ENCODE results near the gene FAM78A.

- TF ChIP-seq CTCF (IDR thresholded peaks at IDR 0.05) (no peak), EZH2 (IDR thresholded peaks at IDR 0.05; ENCODE audit: borderline replicate concordance, insufficient read depth, low read depth, low read length, poor library complexity, severe bottlenecking) (no peak)
Measured at GRCh38 chr9:131279196-131279862, 3.0 kb upstream of the FAM78A start.

All from B cell (primary cell).